ENCODE data around the gene CCDC124.

CCDC124 gene

GRCh38 chr19:17989425-17990094 is 56.7 kb downstream of the CCDC124 start:
- no peak for DNase-seq

GRCh38 chr19:17993076-17993813 is 60.4 kb downstream of the CCDC124 start:
- no peak for DNase-seq
